Gastroesophageal sphincter (tissue), 3 donors: ENCODE data around the gene C2CD4C.
"Not testable (repeated sequence)": the region's sequence is repeated elsewhere in the genome, so short reads cannot be mapped to it uniquely, and the experiment has no call there.

ENCODE experiments used
- CTCF ChIP-seq, 4 experiments: fragments of 200-600 bp in 2 of 4; fragments of 450-650 bp in 2 of 4; sonication (generic) in 1 of 4; IDR thresholded peaks; one replicate each; pipeline ENCODE4 v1.5.1; 2017 to 2019; ENCODE audit warnings: antibody characterized with exemption in 4 of 4, mild to moderate bottlenecking in 2 of 4, moderate library complexity in 2 of 4
- EP300 ChIP-seq: sonication (generic); formaldehyde crosslinking; IDR thresholded peaks from one replicate; pipeline ENCODE4 v1.6.1; 2017; ENCODE audit warnings: antibody characterized with exemption, mild to moderate bottlenecking
- POLR2A ChIP-seq, 2 donors: fragments of 450-650 bp; IDR thresholded peaks; one replicate each; pipeline ENCODE4 v1.6.1; 2017; ENCODE audit warnings: antibody characterized with exemption in 2 of 2, mild to moderate bottlenecking in 2 of 2, moderate library complexity in 1 of 2
- POLR2AphosphoS5 ChIP-seq: sonication (generic); formaldehyde crosslinking; IDR thresholded peaks from one replicate; pipeline ENCODE4 v1.6.1; 2017; ENCODE audit warnings: antibody characterized with exemption

- TF ChIP-seq POLR2A (IDR thresholded peaks at IDR 0.05); EP300; CTCF (IDR thresholded peaks at IDR 0.05); POLR2AphosphoS5: not testable (repeated sequence)
Measured at GRCh38 chr19:394857-395256, 14.1 kb downstream of the C2CD4C start.
